ENCODE results near the gene CSNK1G2.
A peak's percentile ranks its signal among the peaks of the same experiment; 100 is the strongest.

Gene CSNK1G2

GRCh38 chr19:1917926-1918325 lies 23.0 kb upstream of the CSNK1G2 start:
- DNase-seq = no peak

- DNase-seq = no peak
These were observed 22.0 kb upstream of the CSNK1G2 start for GRCh38 chr19:1918975-1919374.

GRCh38 chr19:1920644-1921043 lies 20.3 kb upstream of the CSNK1G2 start:
- DNase-seq = no peak

GRCh38 chr19:1921326-1921725 lies 19.6 kb upstream of the CSNK1G2 start:
- DNase-seq = no peak

GRCh38 chr19:1921825-1922224 lies 19.1 kb upstream of the CSNK1G2 start:
- DNase-seq = no peak

GRCh38 chr19:1922803-1923202 lies 18.2 kb upstream of the CSNK1G2 start:
- DNase-seq = no peak

GRCh38 chr19:1923319-1923718 lies 17.7 kb upstream of the CSNK1G2 start:
- DNase-seq = no peak

GRCh38 chr19:1924320-1924961 lies 16.5 kb upstream of the CSNK1G2 start:
- no peak for DNase-seq

- no peak for DNase-seq
These were observed 15.4 kb upstream of the CSNK1G2 start for GRCh38 chr19:1925544-1925943.

- peak in 44 of 56 donors; percentile 11 to 83 (median 38) for DNase-seq
These were observed 11.8 kb upstream of the CSNK1G2 start for GRCh38 chr19:1929021-1929742.

GRCh38 chr19:1931445-1931844 lies 9.5 kb upstream of the CSNK1G2 start:
- no peak for DNase-seq

GRCh38 chr19:1932395-1932794 lies 8.6 kb upstream of the CSNK1G2 start:
- no peak for DNase-seq

- DNase-seq = no peak
These were observed 7.7 kb upstream of the CSNK1G2 start for GRCh38 chr19:1933244-1933643.

GRCh38 chr19:1933942-1934341 lies 7.0 kb upstream of the CSNK1G2 start:
- DNase-seq = no peak

- DNase-seq = peak in 28 of 56 donors; percentile 13 to 81 (median 42)
These were observed 5.3 kb upstream of the CSNK1G2 start for GRCh38 chr19:1935484-1936208.

GRCh38 chr19:1936430-1936829 lies 4.5 kb upstream of the CSNK1G2 start:
- DNase-seq = no peak

GRCh38 chr19:1936916-1937610 lies 3.9 kb upstream of the CSNK1G2 start:
- DNase-seq = no peak

- DNase-seq = no peak
These were observed 2.9 kb upstream of the CSNK1G2 start for GRCh38 chr19:1938071-1938470.

- peak in 33 of 56 donors; percentile 19 to 65 (median 38) for DNase-seq
These were observed 1.3 kb downstream of the CSNK1G2 start for GRCh38 chr19:1942078-1942933.

GRCh38 chr19:1942934-1943555 lies 2.1 kb downstream of the CSNK1G2 start:
- DNase-seq = peak in 1 of 56 donors; percentile 32

Data from amygdala (tissue), 56 donors.